ENCODE results near the gene USP49. TPM values are rescaled to one million over a fixed set of nuclear protein-coding genes. Genes with fewer than 3 reads are reported as not detected.

USP49 gene
- total and polyA plus RNA-seq, 2 of the 13 experiments (the other 11 are each of a cell fraction or from before 2014, with no cell fraction given), result 2.9 to 4.3 TPM

DNA sequence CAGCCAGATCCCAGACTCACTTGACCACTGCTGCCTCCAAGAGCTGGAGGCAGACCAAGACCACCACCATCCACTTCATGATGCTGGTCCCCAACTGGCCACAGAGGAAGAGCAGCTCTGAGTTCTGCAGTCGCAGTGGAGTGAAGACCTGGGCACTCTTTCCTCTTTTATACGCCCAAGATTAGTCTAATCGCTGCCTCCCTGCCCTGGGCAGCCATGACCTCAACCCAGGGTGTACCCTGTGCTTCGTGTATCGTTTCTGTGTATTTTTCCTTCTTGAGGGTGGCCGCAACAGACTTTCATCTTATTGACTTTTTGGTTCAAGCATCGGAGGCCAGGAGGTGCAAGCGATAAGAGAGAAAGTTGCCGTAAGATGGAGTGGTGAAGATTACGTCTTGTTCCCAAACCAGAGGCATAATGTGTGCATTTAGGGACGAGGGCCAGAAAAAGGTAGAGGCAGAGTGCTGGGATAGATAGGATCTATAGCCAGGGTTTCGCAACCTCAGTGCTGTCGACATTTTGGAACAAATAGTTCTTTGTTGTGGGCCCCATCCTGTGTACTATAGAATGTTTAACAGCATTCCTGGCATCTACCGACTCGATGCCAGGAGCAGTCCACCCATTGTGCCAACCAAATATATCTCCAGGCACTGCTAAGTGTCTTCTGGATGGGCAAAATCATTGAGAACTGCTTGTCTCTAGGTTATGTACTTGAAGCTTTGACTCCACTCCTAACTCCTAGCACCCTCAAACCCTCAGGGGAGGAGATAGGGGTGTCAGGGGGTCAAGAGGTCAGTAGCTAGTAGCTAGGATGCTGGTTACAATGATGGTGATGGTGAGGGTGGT is 147.7 kb downstream of the USP49 start, which contains the start of gene PGC (continued):
- TF ChIP-seq, protein P1, sequence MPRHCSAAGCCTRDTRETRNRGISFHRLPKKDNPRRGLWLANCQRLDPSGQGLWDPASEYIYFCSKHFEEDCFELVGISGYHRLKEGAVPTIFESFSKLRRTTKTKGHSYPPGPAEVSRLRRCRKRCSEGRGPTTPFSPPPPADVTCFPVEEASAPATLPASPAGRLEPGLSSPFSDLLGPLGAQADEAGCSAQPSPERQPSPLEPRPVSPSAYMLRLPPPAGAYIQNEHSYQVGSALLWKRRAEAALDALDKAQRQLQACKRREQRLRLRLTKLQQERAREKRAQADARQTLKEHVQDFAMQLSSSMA (CRISPR knock-in tag; IDR thresholded peaks at IDR 0.05), result no peak
- TF ChIP-seq RAD21 (CRISPR knock-in tag; IDR thresholded peaks at IDR 0.05) (no peak; the same call in 1 of the 2 replicates), ZNF512B (CRISPR knock-in tag; IDR thresholded peaks at IDR 0.05; ENCODE audit: borderline replicate concordance) (no peak), ZNF768 (CRISPR knock-in tag; IDR thresholded peaks at IDR 0.05) (peak; percentile 54), EHMT2 (IDR thresholded peaks at IDR 0.05; ENCODE audit: borderline replicate concordance, low read depth, low read length) (peak; percentile 69; the same call in 1 of the 2 replicates), EEA1 (CRISPR knock-in tag; IDR thresholded peaks at IDR 0.05; ENCODE audit: borderline replicate concordance) (peak; percentile 39; the same call in 1 of the 2 replicates), ZNF563 (CRISPR knock-in tag; IDR thresholded peaks at IDR 0.05) (no peak), ZNF232 (CRISPR knock-in tag; IDR thresholded peaks at IDR 0.05; ENCODE audit: borderline replicate concordance) (peak; percentile 63; the same call in 1 of the 2 replicates)
- TF ChIP-seq, protein P2, sequence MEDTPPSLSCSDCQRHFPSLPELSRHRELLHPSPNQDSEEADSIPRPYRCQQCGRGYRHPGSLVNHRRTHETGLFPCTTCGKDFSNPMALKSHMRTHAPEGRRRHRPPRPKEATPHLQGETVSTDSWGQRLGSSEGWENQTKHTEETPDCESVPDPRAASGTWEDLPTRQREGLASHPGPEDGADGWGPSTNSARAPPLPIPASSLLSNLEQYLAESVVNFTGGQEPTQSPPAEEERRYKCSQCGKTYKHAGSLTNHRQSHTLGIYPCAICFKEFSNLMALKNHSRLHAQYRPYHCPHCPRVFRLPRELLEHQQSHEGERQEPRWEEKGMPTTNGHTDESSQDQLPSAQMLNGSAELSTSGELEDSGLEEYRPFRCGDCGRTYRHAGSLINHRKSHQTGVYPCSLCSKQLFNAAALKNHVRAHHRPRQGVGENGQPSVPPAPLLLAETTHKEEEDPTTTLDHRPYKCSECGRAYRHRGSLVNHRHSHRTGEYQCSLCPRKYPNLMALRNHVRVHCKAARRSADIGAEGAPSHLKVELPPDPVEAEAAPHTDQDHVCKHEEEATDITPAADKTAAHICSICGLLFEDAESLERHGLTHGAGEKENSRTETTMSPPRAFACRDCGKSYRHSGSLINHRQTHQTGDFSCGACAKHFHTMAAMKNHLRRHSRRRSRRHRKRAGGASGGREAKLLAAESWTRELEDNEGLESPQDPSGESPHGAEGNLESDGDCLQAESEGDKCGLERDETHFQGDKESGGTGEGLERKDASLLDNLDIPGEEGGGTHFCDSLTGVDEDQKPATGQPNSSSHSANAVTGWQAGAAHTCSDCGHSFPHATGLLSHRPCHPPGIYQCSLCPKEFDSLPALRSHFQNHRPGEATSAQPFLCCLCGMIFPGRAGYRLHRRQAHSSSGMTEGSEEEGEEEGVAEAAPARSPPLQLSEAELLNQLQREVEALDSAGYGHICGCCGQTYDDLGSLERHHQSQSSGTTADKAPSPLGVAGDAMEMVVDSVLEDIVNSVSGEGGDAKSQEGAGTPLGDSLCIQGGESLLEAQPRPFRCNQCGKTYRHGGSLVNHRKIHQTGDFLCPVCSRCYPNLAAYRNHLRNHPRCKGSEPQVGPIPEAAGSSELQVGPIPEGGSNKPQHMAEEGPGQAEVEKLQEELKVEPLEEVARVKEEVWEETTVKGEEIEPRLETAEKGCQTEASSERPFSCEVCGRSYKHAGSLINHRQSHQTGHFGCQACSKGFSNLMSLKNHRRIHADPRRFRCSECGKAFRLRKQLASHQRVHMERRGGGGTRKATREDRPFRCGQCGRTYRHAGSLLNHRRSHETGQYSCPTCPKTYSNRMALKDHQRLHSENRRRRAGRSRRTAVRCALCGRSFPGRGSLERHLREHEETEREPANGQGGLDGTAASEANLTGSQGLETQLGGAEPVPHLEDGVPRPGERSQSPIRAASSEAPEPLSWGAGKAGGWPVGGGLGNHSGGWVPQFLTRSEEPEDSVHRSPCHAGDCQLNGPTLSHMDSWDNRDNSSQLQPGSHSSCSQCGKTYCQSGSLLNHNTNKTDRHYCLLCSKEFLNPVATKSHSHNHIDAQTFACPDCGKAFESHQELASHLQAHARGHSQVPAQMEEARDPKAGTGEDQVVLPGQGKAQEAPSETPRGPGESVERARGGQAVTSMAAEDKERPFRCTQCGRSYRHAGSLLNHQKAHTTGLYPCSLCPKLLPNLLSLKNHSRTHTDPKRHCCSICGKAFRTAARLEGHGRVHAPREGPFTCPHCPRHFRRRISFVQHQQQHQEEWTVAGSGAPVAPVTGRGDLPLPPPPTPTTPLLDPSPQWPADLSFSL (CRISPR knock-in tag; IDR thresholded peaks at IDR 0.05), result no peak
- TF ChIP-seq, protein P3, sequence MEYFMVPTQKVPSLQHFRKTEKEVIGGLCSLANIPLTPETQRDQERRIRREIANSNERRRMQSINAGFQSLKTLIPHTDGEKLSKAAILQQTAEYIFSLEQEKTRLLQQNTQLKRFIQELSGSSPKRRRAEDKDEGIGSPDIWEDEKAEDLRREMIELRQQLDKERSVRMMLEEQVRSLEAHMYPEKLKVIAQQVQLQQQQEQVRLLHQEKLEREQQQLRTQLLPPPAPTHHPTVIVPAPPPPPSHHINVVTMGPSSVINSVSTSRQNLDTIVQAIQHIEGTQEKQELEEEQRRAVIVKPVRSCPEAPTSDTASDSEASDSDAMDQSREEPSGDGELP (IDR thresholded peaks at IDR 0.05; ENCODE audit: borderline replicate concordance, low read depth), result no peak; the same call in 1 of the 2 replicates
- TF ChIP-seq, protein P4, sequence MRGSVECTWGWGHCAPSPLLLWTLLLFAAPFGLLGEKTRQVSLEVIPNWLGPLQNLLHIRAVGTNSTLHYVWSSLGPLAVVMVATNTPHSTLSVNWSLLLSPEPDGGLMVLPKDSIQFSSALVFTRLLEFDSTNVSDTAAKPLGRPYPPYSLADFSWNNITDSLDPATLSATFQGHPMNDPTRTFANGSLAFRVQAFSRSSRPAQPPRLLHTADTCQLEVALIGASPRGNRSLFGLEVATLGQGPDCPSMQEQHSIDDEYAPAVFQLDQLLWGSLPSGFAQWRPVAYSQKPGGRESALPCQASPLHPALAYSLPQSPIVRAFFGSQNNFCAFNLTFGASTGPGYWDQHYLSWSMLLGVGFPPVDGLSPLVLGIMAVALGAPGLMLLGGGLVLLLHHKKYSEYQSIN (CRISPR knock-in tag; IDR thresholded peaks at IDR 0.05; ENCODE audit: borderline replicate concordance), result no peak
